H1 (cell line): Measurements from ENCODE around the gene RALGDS. TPM values are rescaled to one million over a fixed set of nuclear protein-coding genes. Genes with fewer than 3 reads are reported as not detected.

Source experiments
- ASH2L ChIP-seq: fragments of 200-600, 300-600 bp; sonication (generic); IDR thresholded peaks from one replicate; pipeline ENCODE4 v1.7.1; 2017; ENCODE audit warnings: low read length
- CHD7 ChIP-seq: fragments of 300-600 bp; sonication (generic); IDR thresholded peaks from 2 replicates; pipeline ENCODE4 v1.7.1; 2012; ENCODE audit warnings: low read length, moderate library complexity, mild to moderate bottlenecking, inconsistent platforms; ENCODE audit not compliant: insufficient replicate concordance
- FOSL1 ChIP-seq: IDR thresholded peaks from 2 replicates; pipeline ENCODE4 v1.6.1; 2011; ENCODE audit warnings: mild to moderate bottlenecking, low read depth, low read length, moderate library complexity; ENCODE audit not compliant: insufficient read depth
- KDM5A ChIP-seq: fragments of 200-600 bp; IDR thresholded peaks from 2 replicates; pipeline ENCODE4 v1.7.1; 2012; ENCODE audit warnings: mild to moderate bottlenecking, low read length, inconsistent platforms, mixed read lengths
- MAFK ChIP-seq: IDR thresholded peaks from 2 replicates; pipeline ENCODE4 v1.6.1; 2012; ENCODE audit warnings: low read depth, mild to moderate bottlenecking, improper control_type of control experiment, low read length
- MAX ChIP-seq: IDR thresholded peaks from 2 replicates; pipeline ENCODE4 v1.6.1; 2012; ENCODE audit warnings: inconsistent platforms
- POU5F1 ChIP-seq: IDR thresholded peaks from 2 replicates; pipeline ENCODE4 v1.6.1; 2011; ENCODE audit warnings: low read depth, mild to moderate bottlenecking, low read length, moderate library complexity
- SAP30 ChIP-seq: fragments of 300-600 bp; sonication (generic); IDR thresholded peaks from 2 replicates; pipeline ENCODE4 v1.7.1; 2012; ENCODE audit warnings: low read length, moderate library complexity, mild to moderate bottlenecking, inconsistent platforms; ENCODE audit not compliant: insufficient read depth, insufficient replicate concordance
- SIRT6 ChIP-seq: IDR thresholded peaks from one replicate; pipeline ENCODE4 v1.7.1; 2012; ENCODE audit warnings: low read length, inconsistent platforms
- TAF1 ChIP-seq: IDR thresholded peaks from 2 replicates; pipeline ENCODE4 v1.6.1; 2011; ENCODE audit warnings: mild to moderate bottlenecking, low read depth, low read length
- TAF7 ChIP-seq: optimal IDR thresholded peaks from 2 replicates; pipeline ENCODE3; 2011; ENCODE audit warnings: low read depth, mild to moderate bottlenecking, inconsistent platforms, low read length, moderate library complexity, borderline replicate concordance
- polyA plus RNA-seq, 7 experiments: library from polyadenylated mRNA; depleted of rRNA in 3 of 7; stranded (reverse) in 5 of 7; unstranded in 2 of 7; fragments of >200 nt in 5 of 7; fragments of 200-250 nt in 2 of 7; gene quantifications; 1 replicate in 5 of 7; 2 replicates in 1 of 7; 4 replicates in 1 of 7; pipeline versions ENCODE4 v1.2.1 to v1.2.3, GENCODE V29; 2011 to 2013; ENCODE audit warnings: missing spikeins in 2 of 7, mixed read lengths in 2 of 7
- total RNA-seq: library from RNA; stranded (reverse); fragmentation: NEBNext Ultra II Directional; extraction: Animal tissue kit (Norgen Biotek cat#: 25700); gene quantifications from 2 replicates; pipeline ENCODE4 v1.2.1, GENCODE V29; 2021

RALGDS gene
- total and polyA plus RNA-seq, 2 of the 8 experiments (the other 6 are each of a cell fraction or from before 2014, with no cell fraction given): 14.5 to 25.5 TPM

- TF ChIP-seq CHD7 (no peak), MAX (no peak), FOSL1 (no peak), KDM5A (no peak), POU5F1 (no peak), ASH2L (no peak), SAP30 (no peak), TAF7 (no peak), TAF1 (no peak), MAFK (no peak), SIRT6 (no peak)
Observed at GRCh38 chr9:133098104-133098754, 22.8 kb downstream of the RALGDS start (continued).
